DND-41 (cell line): Measurements from ENCODE around the gene CBY2.

Experiments
- EZH2 ChIP-seq: IDR thresholded peaks from 3 replicates; pipeline ENCODE4 v1.6.1; 2012; ENCODE audit warnings: borderline replicate concordance, low read depth, mild to moderate bottlenecking, moderate library complexity, low read length, inconsistent platforms; ENCODE audit not compliant: severe bottlenecking
- TF ChIP-seq, protein P1 (sequence below): IDR thresholded peaks from 2 replicates; pipeline ENCODE4 v1.5.1; 2012; ENCODE audit warnings: borderline replicate concordance, low read length, moderate library complexity, mild to moderate bottlenecking; ENCODE audit not compliant: poor library complexity, severe bottlenecking; ENCODE audit errors: extremely low read depth

DNA sequence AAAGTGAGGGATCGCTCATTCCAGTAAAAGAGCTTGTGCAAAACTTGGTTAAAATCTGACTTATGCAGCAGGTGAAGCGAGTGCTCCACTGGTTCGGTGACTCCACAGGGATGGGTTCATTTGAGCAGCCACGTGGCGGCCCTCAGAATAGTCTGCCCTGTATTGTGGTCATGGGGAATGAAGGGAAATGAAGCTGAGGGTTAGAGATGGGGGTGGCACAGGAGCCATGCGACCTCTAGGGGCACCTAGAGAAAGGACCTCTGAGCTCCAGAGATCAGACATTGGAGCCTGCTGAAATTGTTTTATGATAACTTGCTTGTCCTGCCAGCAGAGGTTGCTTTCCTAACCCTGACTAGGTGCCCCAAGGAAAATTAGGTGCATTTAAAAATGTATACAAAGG is 26.6 kb downstream of the CBY2 start:
- TF ChIP-seq, protein P1, sequence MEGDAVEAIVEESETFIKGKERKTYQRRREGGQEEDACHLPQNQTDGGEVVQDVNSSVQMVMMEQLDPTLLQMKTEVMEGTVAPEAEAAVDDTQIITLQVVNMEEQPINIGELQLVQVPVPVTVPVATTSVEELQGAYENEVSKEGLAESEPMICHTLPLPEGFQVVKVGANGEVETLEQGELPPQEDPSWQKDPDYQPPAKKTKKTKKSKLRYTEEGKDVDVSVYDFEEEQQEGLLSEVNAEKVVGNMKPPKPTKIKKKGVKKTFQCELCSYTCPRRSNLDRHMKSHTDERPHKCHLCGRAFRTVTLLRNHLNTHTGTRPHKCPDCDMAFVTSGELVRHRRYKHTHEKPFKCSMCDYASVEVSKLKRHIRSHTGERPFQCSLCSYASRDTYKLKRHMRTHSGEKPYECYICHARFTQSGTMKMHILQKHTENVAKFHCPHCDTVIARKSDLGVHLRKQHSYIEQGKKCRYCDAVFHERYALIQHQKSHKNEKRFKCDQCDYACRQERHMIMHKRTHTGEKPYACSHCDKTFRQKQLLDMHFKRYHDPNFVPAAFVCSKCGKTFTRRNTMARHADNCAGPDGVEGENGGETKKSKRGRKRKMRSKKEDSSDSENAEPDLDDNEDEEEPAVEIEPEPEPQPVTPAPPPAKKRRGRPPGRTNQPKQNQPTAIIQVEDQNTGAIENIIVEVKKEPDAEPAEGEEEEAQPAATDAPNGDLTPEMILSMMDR, result peak; percentile 61
- no peak for TF ChIP-seq EZH2
